ENCODE results near the gene GALNT2.

The GALNT2 gene

DNA sequence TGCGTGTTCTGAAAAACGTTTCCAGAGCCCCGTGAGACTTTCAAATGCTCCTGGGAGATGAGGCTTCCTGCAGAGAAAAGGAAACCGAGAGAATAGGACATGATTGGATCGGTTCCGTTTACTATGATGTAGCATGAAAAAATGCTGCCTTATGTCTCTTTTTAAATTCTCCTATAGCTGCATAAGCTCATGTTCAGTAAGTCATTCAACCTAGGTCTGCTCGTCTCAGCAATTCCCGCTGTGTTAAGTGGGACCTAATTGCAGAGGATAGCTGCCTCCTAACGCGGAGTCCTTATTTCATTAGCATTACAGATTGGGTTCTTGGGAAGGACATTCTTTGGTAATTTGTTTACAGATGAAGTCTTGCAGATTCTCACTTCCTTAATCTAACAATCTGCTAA is 165.3 kb downstream of the GALNT2 start:
- no peak for DNase-seq (ENCODE audit: low read depth, low spot score)

DNA sequence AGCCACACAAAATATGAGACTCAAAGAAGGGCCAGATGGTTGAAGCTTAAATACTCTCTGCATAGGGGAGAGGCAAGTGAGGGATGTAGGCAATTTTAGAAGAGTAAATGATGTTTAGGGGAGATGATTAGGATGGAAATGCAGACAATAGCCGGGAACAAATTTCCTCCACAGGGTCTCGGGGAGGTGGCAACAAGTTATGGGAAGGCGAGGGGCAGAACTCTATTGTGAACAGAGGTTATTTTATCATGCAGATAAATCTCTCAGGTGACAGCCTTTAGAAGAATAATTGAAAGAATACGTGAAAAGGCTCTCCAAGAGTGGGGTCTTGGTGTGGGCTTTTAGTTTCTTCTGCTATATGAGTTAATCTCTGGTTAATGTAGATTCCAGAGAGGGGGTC is 166.7 kb downstream of the GALNT2 start:
- no peak for DNase-seq (ENCODE audit: low read depth, low spot score)

DNA sequence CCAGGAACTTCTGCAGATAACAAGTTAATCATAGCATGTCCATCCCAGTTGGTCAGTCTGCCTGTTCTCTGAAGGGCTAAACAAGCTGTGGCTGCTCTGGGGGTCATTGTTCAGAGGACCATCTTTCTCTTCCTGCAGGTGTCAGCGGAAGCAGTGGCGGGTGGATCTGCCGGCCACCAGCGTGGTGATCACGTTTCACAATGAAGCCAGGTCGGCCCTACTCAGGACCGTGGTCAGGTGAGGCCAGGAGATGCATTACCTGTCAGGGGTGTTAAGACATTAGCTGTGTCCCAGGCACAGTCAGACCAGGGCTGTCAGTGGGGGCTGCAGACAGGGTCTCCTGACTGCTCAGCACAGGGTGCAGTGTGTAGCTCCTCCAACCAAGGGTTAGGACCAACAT is 168.8 kb downstream of the GALNT2 start:
- no peak for DNase-seq (ENCODE audit: low read depth, low spot score)

DNA sequence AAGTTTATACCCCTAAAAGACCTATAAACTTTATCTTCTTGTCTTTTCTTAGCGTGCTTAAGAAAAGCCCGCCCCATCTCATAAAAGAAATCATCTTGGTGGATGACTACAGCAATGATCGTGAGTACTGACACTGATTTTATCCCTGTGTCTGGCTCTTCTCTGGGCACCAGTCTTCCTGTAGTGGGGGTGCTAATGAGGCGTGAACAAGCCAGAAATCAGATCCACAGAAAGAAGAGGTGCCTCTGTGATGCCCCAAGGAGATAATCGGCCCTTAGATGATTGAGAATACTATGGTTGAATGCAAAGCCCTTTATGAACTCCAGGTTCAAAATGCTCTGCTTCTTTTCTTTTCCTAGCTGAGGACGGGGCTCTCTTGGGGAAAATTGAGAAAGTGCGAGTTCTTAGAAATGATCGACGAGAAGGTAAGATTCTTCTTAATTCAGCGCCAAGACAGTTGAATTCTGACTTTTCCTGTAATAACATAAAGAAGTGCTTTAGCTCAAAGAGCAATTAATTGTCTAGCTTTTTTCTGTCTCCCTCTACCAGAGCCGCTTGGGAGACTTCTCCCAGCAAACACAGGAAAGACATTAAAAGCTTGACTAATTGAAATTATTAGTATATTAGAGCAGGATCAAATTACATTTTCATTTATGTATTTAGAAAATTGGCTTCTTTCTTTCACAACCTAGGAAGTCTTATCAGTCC is 169.4 kb downstream of the GALNT2 start:
- DNase-seq (ENCODE audit: low read depth, low spot score) = no peak

DNA sequence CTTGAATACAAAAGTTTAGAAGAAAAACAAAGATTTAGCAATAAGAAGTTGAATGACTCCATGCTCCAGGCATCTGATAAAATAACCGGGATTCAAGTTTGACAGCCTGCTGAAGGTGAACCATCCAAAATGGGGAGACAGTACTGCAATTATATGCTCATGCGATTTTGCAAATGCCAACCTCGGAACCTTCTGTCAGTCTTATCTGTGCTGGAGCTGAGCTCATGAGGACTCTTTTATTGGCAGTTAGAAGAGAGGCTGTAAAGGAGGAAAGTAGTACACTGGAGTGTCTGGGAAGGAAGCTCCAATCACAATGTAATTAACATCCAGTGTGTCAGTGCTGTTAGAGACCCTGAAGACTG is 170.0 kb downstream of the GALNT2 start:
- DNase-seq (ENCODE audit: low read depth, low spot score) = no peak

DNA sequence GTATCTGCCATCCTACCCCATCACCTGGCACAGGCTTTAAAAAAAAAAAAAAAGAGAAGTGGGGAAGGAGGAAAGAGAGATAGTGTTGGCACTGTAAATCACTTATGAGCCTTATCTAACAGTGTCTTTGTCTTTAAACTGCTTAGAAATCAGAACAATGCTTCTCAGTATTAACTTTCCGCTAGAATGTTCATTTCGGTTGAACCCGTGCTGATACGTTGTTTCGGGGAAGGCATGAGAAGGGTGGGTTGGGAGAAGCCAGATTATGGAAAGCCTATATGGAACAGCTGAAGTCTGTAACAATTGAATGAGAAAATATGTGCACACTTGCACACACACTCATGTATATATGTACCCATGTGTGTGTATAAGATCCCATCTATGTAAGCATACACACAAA is 170.8 kb downstream of the GALNT2 start:
- DNase-seq (ENCODE audit: low read depth, low spot score) = no peak

DNA sequence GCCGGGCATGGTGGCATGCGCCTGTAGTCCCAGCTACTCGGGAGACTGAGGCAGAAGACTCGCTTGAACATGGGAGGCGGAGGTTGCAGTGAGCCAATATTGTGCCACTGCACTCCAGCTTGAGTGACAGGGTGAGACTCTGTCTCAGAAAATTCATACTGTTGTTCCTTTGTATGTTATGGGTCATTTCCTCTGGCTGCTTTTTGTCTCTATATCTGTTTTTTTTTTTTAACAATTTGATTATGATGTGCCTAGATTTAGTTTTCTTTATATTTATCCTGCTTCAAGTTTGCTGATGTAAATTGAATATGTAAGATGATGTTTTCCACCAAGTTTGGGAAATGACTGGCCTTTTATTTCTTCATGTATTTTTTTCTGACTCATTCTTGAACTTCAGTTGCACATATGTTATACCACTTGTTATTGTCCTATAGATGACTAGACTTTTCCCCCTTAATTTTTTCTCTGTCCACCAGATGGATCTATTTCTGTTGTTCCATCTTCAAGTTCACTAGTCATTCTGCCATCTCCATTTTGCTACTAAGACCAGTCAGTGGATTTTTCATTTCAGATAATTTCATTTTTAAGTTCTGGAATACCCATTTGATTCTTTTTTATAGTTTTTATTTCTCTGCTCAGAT is 173.5 kb downstream of the GALNT2 start:
- DNase-seq (ENCODE audit: low read depth, low spot score) = no peak

DNA sequence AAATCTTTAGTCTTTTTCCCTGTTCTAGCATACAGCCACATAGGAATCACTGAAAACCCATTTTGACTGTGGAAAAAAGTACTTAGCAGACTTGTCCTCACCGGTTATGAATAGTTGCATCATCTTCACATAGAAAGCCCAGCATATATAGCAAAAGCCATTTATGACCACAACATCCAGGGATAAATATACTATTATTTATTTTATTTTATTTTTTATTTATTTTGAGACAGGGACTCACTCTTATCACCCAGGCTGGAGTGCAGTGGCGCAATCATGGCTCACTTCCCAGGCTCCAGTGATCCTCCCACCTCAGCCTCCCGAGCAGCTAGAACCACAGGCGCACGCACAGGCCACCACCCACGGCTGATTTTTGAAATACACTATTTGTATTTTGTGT is 175.3 kb downstream of the GALNT2 start:
- DNase-seq (ENCODE audit: low read depth, low spot score) = no peak

DNA sequence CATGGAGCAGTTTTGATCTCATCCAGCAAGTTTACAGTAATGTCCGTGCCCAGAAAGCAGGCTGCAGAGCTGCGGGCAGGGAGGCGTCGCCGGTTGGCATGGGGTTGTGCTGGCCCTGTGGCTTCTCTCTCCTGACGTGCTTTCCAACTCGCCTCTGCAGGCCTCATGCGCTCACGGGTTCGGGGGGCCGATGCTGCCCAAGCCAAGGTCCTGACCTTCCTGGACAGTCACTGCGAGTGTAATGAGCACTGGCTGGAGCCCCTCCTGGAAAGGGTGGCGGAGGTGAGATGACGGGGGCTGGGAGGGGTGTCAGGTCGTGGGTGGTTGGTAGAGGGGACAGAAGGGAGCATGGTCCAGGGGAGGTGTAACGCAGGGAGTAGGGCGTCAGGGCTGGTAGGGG is 176.1 kb downstream of the GALNT2 start:
- DNase-seq (ENCODE audit: low read depth, low spot score) = no peak

DNA sequence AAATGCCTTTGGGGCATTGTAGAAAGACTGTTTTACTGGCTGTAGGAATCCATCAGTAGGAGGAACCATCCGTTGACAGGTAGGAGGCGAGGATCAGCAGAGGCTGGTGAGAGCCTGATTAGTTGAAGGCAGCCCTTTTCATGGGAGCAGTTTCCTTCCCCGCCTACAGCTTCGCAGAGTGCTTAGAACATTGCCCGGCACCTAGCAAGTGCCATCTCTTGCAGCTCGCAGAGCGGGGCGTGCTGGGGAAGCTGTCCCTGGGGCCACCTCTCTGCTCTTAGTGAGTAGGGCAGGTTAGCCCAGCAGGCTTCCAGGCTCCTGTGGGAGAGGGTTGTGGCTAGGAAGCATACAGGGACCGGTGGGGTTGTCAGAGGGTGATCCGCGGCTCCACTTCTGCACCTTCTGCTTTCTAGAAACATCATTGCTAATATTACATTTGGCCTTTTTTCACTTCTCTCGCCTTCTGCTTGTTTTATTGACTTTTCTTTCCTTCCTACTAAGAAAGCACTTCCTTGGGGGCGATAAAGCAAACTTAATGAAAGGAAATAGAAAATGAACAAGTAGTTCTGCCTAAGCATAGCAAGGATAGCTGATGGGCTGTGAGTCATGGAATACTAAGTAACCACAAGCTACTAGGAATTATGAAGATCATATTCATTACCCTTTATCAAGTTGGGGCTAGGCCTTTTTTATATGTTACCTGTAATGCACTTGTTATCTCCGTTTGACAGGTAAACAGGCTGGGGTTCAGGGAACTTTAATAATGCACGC is 176.7 kb downstream of the GALNT2 start:
- DNase-seq (ENCODE audit: low read depth, low spot score) = no peak

DNA sequence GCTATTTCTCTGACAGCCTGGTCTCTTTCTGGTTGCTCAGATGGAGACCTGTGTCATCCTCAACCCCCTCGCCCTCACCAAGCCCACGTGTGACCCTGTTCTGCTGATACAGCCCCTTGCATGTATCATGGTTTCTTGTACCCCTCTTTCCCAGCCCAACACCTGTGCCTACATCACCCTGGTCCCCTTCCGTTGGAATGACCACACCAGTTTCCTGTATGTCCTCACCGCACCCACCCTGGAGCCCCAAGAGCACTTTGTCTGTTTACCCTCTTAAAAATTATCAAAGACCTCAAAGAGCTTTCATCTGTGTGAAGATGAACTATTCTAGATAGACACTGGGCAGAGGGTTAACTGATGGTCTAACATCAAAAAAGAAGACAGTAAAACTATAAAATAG is 179.5 kb downstream of the GALNT2 start:
- DNase-seq (ENCODE audit: low read depth, low spot score) = no peak

DNA sequence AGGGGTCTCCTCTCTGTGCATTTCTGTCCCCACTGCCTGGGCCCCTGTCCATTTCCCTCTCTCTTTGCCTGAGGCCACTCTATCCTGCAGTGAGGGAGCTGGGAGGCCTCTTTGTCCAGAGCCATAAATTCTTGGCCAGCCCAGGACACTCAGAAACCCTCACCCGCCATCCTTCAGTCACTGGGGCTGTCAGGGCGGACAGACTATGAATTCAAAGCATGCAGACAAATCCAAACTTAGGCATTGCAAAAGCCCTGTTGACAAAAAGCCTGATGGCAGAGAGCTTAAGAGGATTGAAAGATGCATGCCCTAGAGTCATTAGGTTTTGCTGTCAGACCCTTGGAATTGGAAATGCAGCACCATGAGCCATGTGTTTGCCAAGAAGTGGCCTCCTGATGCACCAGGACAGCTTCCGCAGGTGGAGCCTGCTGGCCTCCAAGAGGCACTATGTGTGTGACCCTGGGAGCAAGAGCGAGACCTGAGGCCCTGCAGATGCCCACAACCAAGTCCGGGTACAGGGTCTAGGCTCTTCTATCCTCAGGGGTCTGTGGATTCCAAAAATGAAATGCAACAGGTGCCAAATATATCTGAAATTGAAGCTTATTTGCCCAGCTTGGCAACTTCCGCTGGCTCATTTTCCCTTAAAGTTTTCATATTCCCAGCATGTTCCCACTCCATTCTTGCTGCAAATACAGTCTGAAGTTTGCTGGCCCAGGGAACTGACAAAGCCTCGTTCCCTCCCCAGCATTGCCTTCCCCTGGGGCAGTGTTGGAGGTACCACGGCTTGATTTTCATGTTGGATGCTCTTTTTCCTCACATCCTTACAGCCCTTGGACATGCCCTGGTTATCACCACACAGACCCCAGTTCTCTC is 181.2 kb downstream of the GALNT2 start:
- DNase-seq (ENCODE audit: low read depth, low spot score) = no peak

DNA sequence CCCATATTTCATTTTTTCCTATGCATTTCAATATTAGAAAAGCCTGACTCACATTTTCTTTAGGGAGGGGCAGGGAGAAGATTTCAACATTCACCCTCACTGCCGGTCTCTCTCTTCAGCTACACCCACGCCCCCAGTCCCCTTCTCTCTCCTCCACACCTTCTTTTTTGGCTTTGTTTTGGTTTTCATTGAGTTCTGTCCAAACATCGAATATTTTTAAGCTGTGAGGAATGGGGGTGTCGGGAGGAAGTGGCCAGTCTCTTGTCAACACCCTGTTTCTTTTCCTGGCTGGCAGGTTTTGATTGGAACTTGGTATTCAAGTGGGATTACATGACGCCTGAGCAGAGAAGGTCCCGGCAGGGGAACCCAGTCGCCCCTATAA is 181.8 kb downstream of the GALNT2 start:
- no peak for DNase-seq (ENCODE audit: low read depth, low spot score)

DNA sequence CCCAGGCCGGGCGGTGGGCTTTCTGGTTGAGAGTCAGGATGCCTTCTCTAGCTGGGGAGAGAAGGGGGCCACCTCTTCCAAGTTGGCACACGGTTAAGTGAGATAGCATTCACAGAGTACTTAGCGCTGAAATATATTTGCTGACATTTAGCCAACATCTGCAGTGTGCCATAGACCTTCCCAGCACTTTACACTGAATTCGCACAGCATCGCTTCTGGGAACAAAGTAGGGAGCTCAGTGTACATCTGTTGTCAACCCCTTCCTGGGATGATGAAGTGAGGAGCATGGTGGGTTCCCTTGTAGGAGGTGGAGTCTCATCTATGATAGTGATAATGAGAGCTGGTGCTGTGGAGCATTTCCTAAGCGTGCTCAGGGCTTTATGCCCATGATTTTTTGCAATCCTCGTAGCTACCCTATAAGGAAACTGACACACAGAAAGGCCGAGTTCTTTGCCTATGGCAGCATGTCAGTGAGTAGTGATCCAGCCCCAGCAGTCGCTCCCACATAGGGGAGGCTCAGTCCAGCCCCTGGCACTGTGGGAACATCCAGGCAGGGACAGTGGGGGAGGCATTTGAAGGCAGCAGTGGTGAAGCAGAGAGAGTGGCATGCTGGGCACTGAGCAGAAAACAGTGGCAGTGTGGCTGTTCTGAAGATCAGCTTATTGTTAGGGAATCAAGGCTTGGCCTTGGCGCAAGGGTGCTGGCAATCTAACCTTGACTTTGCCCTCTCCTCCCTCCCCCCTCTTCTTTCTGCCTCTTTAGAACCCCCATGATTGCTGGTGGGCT is 182.8 kb downstream of the GALNT2 start:
- DNase-seq (ENCODE audit: low read depth, low spot score) = no peak

DNA sequence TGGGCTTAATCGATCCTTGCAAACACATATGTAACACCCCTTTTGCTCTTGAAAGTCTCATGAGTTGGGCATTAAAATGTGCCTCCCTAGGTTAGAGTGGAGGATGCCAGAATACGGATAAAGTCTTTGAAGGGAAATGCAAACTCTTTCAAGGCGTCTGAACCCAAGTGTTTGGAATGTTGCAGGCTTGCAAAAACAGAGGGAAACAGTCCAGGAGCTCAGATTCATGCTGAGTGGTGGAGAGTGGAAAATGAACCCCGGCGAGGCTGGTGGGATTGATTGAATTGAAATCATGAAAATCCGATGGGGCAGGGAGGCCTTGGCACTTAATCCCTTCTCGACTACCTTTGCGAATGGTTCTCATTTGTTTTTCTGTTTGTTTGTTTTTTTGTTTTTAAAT is 183.6 kb downstream of the GALNT2 start:
- no peak for DNase-seq (ENCODE audit: low read depth, low spot score)

DNA sequence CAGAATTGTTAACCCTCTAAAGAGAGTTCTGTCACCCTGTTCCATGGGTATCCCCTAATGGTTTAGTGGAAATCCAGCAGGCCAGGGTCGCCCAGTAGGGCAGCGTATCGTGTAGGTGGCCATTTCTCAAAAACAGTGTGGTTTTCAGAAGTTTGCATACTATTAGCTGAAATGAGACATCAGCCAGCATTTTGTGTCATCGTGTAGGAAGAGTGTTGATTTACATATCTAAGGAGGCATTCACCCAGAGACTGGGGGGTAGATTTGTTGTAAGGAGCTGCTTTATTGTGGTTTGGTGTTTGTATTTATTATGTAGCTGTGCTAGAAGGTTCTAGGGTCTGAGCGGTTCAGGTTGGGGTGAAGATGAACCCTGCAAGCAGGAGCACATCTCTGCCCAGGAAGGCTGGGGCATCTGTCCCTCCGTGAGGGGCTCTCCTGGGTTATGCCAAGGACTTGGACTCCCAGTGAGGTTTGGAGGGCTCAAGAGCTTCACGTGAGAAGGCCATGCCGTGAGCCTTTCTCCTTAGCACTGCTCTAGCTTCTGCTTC is 184.7 kb downstream of the GALNT2 start:
- no peak for DNase-seq (ENCODE audit: low read depth, low spot score)

DNA sequence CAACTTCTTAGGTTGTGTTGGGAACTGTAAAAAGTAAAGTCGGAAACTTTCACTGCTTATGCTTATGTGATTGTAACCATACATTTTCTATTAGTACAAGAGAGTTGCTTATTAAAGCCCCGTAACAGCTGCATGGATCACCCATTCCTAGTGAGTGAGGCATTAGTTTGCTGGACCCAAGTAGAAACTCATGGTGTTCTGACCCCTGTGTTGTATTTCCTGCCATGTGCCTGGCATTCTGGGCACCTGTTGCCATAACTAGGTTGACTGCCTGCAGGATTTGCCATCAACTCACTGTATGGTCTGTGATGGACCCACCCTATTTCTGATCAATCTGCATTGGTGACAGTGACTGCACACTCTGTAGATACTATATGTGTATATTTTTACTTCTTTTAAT is 186.1 kb downstream of the GALNT2 start:
- no peak for DNase-seq (ENCODE audit: low read depth, low spot score)

DNA sequence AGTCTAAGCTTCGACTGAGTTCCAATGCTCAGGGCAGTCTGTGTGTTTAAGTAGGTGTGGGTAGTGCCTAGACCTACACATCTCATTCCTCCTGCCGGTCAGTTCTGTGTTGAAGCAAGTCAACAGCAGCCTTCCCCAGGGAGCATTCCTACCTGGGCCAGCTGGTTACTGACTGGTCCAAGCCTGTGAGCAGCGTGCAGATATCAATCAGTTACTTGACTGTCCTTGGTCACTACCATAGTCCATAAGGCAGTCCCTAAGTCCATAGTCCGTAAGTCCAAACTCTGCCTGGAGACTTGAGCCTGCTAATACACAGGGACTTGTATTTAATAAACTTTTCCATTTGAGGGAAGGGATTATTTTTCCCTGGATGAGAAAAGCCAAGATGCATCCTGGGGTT is 187.2 kb downstream of the GALNT2 start:
- DNase-seq (ENCODE audit: low read depth, low spot score) = no peak

DNA sequence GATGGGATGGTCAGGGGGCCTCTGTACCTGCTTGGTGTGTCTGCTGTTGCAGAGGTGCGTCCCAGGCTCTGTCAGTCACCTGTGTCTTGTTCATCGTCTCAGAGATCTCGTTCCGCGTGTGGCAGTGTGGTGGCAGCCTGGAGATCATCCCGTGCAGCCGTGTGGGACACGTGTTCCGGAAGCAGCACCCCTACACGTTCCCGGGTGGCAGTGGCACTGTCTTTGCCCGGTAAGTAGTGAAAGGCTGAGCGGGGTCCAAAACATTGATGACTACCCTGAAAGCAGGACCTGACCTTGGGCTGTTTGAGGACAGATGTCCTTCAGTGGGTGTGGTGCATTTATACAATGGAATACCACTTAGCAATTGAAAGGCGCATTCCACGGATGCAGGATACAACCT is 188.1 kb downstream of the GALNT2 start:
- DNase-seq (ENCODE audit: low read depth, low spot score) = no peak

DNA sequence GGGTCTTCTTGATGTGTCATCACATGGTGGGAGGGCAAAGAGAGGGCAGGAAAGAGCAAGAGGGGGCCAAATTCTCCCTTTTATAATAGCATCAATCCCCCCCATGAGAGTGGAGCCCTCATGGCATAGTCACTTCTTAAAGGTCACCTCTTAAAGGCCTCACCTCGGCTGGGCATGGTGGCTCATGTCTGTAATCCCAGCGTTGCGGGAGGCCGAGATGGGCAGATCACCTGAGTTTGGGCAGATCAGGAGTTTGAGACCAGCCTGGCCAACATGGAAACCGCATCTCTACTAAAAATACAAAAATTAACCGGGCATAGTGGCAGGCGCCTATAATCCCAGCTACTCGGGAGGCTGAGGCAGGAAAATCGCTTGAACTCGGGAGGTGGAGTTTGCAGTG is 189.0 kb downstream of the GALNT2 start:
- no peak for DNase-seq (ENCODE audit: low read depth, low spot score)

DNA sequence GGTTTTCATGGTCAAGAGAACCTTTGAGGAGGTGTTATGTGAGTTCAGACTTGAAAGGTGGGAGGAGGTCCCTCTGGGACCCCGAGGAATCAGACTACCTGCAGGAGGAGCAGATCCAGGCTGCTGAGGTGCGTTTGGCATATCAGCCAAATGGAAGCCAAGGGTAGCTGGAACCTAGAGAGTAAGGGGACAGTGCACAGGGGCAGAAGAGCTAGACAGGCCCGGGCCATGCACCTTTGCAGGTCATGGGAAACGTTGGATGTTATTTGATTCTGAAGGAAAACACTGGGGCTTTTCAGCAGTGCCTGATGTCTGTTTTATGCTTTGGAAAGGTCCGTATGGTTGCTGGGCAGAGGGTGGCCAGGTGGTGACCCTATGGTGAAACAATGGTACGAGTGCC is 189.9 kb downstream of the GALNT2 start:
- DNase-seq (ENCODE audit: low read depth, low spot score) = no peak
